ENCODE data around the gene SIDT1. TPM values are rescaled to one million over a fixed set of nuclear protein-coding genes. Genes with fewer than 3 reads are reported as not detected.

SIDT1 gene
- total and polyA plus RNA-seq, 12 donors, result 0.32 to 2.4 (median 0.77) TPM

- Histone ChIP-seq H3K27me3 (no peaks in the 10 kb centered on the region), H3K4me3 (no peak overlapping the region), H3K4me1 (peaks cover 0 to 22% (median 3%) of the 10 kb centered on the region in 9 donors), H3K36me3 (peaks cover 0 to 74% (median 18%) of the 10 kb centered on the region in 9 donors), H3K27ac (no peak overlapping the region), H3K9me3 (no peaks in the 10 kb centered on the region)
- 94 to 98% methylated on average over 1 of the region's 1 CpG for WGBS, 2 donors
- ATAC-seq (no peak), DNase-seq (no peak)
- TF ChIP-seq, protein P1, sequence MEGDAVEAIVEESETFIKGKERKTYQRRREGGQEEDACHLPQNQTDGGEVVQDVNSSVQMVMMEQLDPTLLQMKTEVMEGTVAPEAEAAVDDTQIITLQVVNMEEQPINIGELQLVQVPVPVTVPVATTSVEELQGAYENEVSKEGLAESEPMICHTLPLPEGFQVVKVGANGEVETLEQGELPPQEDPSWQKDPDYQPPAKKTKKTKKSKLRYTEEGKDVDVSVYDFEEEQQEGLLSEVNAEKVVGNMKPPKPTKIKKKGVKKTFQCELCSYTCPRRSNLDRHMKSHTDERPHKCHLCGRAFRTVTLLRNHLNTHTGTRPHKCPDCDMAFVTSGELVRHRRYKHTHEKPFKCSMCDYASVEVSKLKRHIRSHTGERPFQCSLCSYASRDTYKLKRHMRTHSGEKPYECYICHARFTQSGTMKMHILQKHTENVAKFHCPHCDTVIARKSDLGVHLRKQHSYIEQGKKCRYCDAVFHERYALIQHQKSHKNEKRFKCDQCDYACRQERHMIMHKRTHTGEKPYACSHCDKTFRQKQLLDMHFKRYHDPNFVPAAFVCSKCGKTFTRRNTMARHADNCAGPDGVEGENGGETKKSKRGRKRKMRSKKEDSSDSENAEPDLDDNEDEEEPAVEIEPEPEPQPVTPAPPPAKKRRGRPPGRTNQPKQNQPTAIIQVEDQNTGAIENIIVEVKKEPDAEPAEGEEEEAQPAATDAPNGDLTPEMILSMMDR (IDR thresholded peaks at IDR 0.05), result no peak
- intact Hi-C loops (cut with DNase I), result no loop called here
Observed at GRCh38 chr3:113663761-113664160, 131.4 kb downstream of the SIDT1 start.

DNA sequence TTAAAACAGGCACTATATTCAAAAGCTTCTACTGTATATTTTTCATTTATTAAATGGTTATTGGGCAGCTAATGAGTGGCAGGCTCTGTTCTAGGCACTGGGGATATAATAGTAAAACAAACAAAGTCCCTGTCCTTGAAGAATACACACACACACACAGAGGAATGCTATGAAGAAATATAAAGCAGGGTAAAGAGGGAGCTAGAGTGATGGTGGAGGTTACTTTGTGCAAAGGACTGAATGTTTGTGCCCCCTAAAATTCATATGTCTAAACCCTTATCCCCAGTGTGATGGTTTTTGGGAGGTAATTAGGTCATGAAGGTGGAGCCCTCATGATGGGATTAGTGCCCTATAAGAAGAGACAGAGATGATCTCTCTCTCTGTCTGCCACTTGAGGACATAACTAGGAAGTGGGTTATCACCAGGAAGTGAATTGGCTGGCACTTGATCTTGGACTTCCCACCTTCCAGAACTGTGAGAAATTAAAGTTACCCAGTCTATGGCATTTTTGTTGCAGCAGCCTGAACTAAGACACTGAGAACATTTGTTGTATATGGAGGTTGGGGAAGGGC is 132.3 kb downstream of the SIDT1 start:
- no peak overlapping the region for H3K4me3 ChIP-seq
- ATAC-seq (no peak), DNase-seq (no peak)
- intact Hi-C loops (cut with DNase I), result no loop called here
- H3K27ac ChIP-seq, result no peak overlapping the region
- H3K27me3 ChIP-seq, result no peaks in the 10 kb centered on the region
- no peaks in the 10 kb centered on the region for H3K9me3 ChIP-seq
- TF ChIP-seq, protein P1 (IDR thresholded peaks at IDR 0.05), result no peak
- peaks cover 0 to 67% (median 18%) of the 10 kb centered on the region in 9 donors for H3K36me3 ChIP-seq
- peaks cover 0 to 17% (median 0%) of the 10 kb centered on the region in 9 donors for H3K4me1 ChIP-seq

- intact Hi-C loops (cut with DNase I), result no loop called here
- Histone ChIP-seq H3K27ac (no peak overlapping the region), H3K4me3 (no peak overlapping the region), H3K36me3 (peaks cover 0 to 65% (median 15%) of the 10 kb centered on the region in 9 donors), H3K27me3 (no peaks in the 10 kb centered on the region), H3K9me3 (no peaks in the 10 kb centered on the region), H3K4me1 (peaks cover 0 to 10% (median 0%) of the 10 kb centered on the region in 9 donors)
- DNase-seq (no peak), ATAC-seq (peak in 1 of 8 donors; percentile 19)
- TF ChIP-seq, protein P1 (IDR thresholded peaks at IDR 0.05), result no peak
- WGBS, 2 donors, result 44 to 55% methylated on average over 4 of the region's 4 CpGs
Observed at GRCh38 chr3:113668015-113668414, 135.7 kb downstream of the SIDT1 start.

DNA sequence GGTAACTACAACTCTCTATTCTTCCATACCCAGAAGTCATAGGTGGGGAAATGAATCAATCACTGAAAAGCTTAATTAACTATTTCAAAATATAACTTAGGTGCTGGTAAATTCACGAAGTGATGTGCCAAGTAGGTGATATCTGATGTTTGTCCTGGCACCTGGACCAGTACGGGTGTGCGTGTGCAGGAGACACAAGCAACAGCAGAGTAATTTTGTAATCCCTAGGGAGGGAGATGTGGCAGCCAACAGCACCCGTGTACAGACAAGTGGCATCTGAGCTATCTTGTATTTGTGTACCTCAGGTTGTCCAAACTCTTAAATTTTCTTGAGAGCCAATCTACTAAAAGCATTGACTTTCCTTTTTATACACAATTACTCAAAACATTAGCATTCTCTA is 141.2 kb downstream of the SIDT1 start:
- no peak overlapping the region for H3K4me3 ChIP-seq
- WGBS, 2 donors, result 76 to 83% methylated on average over 4 of the region's 4 CpGs
- H3K27ac ChIP-seq, result no peak overlapping the region
- intact Hi-C loops (cut with DNase I), result no loop called here
- TF ChIP-seq, protein P1 (IDR thresholded peaks at IDR 0.05), result no peak
- no peaks in the 10 kb centered on the region for H3K27me3 ChIP-seq
- DNase-seq, result no peak
- no peak for ATAC-seq
- H3K4me1 ChIP-seq, result peaks cover 0 to under 1% (median 0%) of the 10 kb centered on the region in 9 donors
- H3K36me3 ChIP-seq, result peaks cover 0 to 77% (median 14%) of the 10 kb centered on the region in 9 donors
- H3K9me3 ChIP-seq, result no peaks in the 10 kb centered on the region

All from heart right ventricle (tissue), 16 donors.